ENCODE data around the gene KCNQ4.

The KCNQ4 gene

DNA sequence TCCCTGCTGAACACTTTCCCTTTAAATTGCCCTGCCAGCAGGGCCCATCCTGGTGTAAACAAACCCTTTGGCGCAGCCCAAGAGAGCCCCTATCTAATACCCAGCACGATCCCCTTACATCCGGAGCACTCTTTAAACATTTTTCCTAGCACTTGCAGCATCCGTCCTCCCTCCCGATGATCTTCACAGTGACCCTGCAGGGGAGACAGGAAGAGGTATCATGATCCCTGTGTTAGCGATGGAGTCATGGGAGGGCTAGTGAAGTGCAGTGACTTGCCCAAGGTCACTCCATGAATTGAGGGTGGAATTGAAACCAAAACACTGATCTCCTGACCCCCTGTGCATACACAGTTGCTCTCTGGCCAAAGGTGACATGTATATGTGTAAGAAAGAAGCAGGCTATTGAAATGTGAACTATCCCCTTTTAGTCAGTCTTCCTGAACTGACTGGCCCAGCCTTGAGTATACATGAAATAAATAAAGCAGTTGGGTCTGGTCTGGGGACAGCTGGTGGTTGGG is 9.8 kb upstream of the KCNQ4 start:
- DNase-seq (ENCODE audit: low read depth, low spot score): no peak
- no peak overlapping the region for H3K4me3 ChIP-seq (ENCODE audit: low read length)

DNA sequence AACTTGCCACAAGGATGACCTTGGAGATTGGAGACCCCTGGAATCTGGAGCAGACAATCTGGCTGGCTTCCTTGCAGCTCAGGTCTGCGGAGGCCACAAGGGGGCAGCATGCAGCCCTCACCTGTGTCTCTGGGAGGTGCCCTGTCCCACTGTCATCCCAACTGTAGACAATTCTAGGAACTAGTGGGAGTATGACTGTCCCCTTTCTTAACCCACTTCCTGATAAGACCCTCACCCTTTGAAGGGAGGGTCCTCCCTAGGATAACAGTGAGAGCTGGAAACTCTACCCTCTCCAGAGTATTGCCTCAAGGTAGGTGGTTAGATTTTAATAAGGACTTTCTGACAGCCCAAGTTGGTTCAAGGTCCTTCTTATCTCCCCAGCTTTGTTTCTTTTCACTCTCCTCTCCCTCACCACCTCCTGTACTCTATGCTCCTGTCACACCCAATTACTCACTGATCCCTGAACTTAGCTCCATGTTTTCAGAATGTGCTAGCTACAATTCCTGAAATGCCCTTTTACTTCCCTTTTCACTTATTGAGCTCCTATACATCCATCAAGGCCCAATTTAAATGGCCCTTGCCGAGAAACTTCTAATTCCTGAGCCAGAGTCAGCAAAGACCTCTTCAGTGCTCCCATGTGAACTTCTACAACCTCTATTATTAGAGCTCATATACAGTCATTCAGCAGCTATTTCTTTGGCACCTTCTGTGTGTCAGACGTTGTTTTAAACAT is 9.2 kb upstream of the KCNQ4 start:
- no peak for DNase-seq (ENCODE audit: low read depth, low spot score)
- H3K4me3 ChIP-seq (ENCODE audit: low read length): no peak overlapping the region

DNA sequence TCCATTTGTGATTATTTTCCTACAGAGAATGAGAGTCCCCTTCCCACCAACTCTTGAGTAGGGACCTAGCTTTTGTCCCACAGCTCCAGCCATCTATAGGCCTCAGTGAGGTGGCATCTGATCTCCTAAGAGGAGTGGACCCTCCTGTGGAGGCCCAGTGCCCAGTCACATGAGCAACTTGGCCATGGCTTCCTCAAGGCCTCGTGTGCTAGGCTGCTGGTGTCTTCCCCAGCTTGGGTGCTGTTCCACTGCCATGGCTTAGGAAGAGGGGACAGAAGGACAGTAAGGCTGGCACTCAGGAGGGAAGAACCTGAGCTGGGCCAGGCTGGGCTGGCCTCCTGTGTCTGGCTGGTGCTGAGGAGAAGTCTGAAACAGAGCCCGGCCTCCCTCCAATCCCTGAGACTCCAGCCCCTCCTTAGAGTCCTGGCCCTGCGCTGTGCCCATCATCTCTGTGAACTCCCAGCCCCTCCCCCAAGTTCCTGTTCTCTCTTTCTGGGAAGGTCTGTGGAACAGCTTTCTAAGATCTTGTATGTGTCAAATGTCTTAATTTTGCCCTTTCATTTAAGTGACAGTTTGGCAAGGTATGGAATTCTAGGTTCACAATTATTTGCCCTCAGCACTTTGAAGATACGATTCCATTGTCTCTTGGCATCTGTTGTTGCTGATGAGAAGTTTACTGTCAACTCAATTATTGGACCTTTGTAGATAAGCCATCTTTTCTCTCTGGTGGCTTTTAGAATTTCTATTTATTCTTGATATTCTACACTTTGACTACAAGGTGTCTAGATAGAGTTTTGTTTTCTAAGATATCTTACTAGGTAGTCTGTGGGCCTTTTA is 7.1 kb upstream of the KCNQ4 start:
- H3K4me3 ChIP-seq (ENCODE audit: low read length): no peak overlapping the region
- no peak for DNase-seq (ENCODE audit: low read depth, low spot score)

DNA sequence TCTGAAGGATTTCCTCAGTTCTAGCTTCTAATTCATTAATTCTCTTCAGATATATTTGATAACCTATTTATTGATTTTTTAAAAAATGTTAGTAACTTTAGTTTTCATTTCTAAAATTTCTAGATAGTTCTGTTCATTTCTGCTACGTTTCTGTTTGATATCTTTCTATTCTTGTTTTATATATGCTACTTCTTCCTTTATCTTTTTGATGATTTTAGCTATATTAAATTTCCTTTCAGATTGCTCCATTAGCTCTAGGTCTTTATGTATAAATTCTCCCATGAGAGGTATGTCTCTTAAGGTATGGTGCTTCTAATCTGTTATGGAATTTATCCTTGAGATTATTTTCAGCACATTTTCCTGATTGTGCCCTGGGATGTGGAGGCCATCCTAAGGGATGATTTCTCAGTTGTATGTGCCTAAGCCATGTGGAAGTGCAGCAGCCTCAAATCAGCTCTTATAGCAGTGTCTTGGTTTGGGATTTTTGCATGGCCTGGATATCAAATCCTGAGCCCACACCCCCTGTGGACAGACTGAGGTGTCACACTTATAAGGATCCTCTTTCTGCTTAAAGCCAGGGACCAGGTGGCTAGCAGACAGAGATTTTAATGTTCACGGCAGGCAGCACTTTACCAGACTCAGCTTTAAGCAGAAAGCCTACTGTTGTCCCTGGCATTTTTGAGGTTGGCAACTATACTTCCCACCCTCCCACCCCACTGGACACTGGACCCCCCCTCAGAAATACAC is 6.2 kb upstream of the KCNQ4 start:
- no peak overlapping the region for H3K4me3 ChIP-seq (ENCODE audit: low read length)
- DNase-seq (ENCODE audit: low read depth, low spot score): no peak

DNA sequence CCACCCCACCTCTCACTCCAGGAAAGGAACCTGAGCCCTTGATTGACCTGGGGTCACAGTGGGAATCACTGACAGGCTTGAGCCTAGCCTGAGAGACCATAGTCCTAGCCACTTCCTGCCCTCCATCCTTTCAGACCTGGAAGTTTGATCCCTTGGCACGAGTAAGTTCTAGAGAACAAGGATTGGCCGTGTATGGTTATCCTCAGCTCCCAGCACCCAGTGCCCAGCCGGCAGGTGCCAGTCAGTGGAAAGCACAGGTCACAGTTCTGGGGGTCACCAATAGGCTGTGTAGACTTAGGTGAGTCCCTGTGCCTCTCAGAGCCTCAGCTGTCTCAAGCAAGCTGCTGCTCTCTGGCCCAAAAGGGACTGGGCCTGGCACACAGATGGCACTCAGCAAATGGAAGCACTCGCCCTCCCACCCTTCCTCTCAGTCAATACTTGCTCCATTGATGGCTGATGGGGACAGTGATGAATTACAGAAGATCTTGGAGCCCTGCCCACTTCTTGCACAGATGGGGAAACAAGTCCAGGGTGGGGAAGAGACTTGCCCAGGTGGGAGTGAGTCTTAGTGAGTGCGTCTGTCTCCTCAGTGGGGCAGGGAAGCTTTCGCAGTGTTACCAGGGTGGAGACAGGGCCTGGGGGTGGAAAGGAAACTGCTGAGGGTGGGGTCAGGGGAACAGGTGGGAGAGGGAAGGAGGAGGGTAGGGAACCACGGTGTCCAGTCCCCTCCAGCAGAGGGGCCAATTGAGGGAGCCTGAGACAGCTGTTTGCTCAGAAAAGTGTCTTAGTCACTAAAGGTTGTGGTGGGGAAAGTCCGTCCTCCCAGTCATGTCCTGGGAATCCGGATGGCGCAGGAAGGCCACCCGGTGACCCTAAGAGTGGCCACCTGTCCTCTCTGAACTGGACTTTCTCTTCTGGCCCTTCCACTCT is 2.6 kb upstream of the KCNQ4 start:
- no peak overlapping the region for H3K4me3 ChIP-seq (ENCODE audit: low read length)
- no peak for DNase-seq (ENCODE audit: low read depth, low spot score)

DNA sequence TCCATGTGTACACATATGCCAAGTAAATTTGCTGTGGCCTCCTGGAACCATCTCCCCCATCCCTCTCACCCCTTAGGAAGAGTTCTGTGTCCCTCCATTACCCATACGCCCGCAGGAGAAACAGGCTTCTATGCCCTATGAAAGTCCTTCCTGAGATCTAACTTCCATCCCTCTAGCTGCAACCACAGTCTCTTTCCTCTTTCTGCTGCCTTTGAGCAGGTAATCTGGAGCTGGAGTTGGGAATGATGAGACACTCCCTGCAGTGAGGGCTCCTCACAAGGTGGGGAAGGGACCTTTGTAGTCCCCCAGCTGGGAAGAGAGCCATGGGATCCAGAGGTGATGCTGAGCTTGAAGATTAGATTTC is 2.0 kb upstream of the KCNQ4 start:
- no peak overlapping the region for H3K4me3 ChIP-seq (ENCODE audit: low read length)
- no peak for DNase-seq (ENCODE audit: low read depth, low spot score)

DNA sequence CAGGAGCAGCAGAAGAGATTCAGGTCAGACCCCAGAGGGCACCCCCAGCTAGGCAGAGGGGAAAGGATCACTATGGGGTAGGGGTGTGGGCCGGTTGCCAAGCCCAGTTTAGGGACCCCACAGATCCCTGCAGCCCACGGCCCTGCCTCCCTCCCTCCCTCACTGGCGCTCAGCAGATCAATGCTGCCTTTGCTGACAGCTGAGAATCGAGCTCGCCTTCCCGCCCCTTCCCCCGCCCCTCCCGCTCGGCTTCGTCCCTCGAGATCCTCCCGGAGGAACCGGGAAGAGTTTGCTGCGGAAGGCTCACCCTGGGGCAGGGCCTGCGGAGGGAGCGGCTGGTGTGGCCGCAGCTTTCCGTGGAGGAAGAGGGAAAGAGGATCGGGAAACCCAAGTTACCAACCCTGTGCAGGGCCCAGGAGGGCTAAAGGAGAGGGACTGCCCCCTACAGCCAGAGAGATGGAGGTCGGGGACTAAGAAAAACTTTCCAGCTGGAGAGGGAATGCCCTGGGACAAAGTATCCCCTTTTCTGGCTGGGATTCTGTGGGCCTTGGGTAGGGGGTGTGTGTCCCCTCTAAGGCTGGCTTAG is 1.1 kb upstream of the KCNQ4 start:
- H3K4me3 ChIP-seq (ENCODE audit: low read length): no peak overlapping the region
- DNase-seq (ENCODE audit: low read depth, low spot score): no peak

DNA sequence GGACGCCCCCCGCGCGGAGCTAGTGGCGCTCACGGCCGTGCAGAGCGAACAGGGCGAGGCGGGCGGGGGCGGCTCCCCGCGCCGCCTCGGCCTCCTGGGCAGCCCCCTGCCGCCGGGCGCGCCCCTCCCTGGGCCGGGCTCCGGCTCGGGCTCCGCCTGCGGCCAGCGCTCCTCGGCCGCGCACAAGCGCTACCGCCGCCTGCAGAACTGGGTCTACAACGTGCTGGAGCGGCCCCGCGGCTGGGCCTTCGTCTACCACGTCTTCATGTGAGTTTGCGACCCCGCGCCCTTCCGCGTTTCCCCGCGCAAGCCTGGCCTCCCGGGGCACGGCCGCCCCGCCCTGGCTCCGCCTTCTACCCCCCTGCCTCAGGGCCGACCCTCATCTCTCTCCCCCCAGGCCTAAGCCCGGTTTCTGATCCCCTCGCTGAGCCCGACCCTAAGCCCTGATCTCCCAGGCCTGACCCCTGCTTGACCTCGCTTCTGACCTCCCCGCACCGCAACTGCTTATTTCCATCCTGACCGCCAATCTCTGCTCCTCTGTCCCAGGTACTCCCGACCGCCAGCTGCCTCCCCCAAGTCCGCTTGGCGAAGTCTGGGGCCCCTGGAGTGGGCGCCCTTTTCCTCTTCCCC is 669 bp downstream of the KCNQ4 start:
- no peak for DNase-seq (ENCODE audit: low read depth, low spot score)
- no peak overlapping the region for H3K4me3 ChIP-seq (ENCODE audit: low read length)

DNA sequence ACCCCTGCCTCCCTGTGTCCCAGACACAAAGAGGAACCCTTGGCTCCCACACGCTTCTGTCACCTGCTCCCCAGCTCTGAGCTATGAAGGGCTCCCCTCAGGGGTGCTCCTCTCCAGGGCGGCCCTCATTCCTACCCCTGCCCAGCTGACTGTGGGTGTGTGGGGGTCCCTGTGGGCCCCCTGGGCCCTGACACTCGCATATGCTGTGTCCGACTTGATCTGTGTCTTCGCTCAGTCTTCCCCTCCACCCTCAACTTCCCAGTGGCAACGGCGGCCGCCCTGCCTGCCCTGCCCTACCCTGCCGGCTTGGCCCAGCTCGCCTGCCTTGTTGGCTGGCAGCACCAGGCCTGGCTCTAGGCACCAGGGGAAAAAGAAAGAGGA is 1.2 kb downstream of the KCNQ4 start:
- no peak for DNase-seq (ENCODE audit: low read depth, low spot score)
- no peak overlapping the region for H3K4me3 ChIP-seq (ENCODE audit: low read length)

DNA sequence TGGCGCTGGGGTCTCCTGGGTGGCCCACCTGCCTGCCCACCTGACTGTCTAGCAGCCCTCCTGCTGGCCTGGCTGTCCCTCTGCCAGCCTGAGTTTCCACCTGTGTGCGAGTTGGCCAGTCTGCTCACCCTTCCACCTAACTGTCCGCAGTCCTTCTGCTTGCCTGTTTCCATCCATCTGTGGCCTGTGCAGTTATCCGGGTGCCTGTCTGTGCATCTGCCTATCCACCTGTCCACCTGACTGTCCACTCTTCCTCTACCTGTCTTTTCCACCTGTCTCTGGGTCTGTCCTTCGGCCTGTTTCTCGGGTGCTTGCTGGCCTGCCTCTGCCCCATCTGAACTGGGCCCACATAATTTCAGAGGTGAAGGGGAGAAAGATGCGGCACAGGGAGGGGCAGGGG is 1.9 kb downstream of the KCNQ4 start:
- H3K4me3 ChIP-seq (ENCODE audit: low read length): no peak overlapping the region
- DNase-seq (ENCODE audit: low read depth, low spot score): no peak

DNA sequence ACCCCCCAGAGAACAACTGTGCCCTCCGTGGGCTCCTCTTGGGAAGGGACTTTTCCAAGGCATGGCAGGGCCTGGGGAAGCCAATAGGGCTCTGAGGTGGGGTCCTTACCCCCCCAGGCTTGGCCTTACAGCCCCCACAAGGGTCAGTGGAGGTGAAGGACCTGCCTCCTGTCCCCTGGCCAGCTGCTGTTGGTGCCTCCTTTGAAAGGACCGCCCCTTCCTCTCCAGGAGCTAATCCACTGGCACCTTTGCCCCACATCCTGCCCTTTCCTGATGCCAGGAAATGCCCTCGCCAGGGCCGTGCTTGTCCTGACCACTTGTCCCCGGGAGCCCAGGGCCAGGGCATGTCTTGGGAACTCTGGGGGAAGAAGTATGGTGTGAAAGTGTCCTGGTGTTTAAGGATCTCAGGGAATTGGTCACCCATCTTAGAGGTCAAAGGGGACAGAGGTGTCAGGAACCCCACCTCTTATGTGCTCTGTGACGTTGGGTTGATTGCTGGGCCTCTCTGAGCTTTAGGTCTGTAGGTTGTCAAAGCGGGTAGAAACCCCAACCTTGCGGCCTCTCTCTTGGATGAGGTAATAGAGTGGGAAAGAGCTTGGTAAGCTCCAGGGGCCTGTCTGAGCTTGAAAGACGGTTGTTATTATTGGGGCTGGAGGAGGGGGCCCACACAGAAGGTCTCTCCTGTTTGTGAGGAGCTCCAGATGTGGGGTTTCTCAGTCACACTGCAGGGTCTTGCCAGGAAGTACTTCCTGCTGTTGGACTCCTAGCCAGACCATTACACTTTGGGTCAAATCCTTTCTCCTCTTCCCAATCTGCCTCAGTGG is 2.8 kb downstream of the KCNQ4 start:
- no peak overlapping the region for H3K4me3 ChIP-seq (ENCODE audit: low read length)
- no peak for DNase-seq (ENCODE audit: low read depth, low spot score)

DNA sequence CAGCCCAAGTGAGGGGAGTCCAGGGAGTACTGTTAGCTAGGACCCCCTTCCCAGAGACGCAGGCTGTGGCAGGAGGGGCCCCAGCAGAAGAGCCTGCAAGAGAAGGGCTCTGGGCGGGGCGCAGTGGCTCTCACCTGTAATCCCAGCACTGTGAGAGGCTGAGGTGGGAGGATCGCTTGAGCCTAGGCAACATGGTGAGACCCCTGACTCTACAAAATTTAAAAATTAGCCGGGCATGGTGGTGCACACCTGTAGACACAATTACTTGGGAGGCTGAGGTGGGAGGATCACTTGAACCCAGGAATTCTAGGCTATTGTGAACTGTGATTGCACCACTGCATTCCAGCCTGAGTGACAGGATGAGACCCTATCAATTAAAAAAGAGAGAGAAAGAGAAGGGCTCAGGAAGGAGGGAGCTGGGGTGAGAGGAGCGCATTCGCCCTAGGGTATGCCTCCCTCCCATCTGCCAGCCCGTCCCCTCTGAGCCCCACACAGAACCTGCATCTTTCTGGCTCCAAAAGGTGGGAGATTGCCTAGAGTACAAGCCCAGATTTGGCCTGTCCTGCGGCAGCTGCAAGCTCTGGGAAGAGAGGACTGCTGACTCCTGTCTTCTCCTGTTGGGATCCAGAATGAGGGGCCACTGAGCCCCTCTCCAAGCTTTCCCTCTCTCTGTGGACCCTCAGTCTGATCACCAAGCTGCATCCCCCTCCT is 3.6 kb downstream of the KCNQ4 start:
- H3K4me3 ChIP-seq (ENCODE audit: low read length): no peak overlapping the region
- no peak for DNase-seq (ENCODE audit: low read depth, low spot score)

DNA sequence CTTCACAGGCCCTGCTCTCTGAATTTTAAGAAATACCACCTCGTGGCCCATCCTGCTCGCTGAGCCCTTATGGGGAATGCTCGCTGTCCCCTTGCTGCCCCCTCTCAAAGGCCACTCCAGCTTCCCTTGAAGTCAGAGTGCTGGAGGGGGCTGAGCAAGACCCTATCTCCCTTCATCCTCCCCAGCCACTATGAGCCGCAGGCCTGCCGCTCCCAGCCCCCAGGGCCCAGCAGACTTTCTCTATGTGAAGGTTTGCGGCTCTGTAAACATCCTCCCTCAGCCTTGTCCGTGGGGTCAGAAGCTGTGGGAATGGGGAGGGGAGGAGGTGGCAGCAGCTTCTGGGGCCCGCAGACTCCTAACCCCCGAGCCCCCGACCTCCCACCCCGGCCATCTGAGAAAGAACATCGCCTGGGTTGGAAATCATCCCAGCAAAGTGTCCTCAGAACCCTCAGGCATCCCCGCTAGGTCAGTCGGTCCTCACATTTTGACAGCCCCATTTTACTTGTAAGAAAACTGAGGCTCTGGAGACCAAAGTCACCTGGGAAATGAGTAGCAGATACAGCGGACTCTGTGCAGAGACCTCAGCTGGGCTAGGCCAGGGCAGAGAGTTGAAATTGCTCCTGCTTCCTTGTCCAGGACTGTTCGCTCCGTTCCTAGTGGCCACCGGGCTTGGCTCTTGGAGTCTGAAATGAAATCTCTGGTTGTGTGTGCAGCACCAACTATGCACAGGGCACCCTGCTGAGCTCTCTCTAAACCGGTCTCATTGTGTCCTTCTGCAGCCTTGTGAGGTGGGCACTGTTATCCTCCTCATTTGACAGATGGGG is 4.4 kb downstream of the KCNQ4 start:
- no peak for DNase-seq (ENCODE audit: low read depth, low spot score)
- no peak overlapping the region for H3K4me3 ChIP-seq (ENCODE audit: low read length)

DNA sequence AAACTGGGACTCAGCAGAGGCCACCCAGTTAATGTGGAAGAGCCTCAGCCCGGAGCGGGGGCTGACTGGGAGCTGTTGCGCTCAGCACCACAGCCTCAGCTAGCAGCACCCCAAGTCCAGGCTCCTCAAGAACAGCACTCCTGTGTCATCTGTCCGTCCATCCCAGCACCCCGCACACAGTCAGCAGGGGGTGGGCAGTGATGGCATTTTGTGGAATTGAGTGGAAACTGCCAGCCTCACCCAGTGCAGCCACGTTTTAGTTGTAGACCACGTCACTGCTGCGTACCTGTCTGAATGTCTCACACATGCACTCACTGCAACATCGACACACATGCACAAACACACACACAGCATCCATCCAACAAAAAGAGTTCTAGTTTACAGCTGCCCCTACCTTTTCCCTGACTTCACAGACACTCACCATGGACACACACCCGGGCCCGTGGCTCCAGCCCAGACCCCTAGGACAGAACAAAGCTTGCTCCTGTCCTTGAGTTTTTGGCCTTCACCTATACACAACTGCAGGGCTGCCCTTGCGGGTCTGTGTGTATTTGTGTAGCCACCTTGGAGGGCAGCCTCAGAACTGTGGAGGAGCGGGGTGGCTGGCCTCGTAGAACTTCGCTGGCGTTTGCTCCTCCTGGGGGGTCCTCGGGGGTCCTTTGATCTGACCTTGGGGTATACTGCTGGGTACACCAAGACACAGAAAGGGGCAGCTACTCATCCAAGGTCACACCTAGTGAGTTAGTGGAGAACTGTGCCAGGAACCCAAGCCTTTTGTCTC is 5.2 kb downstream of the KCNQ4 start:
- no peak overlapping the region for H3K4me3 ChIP-seq (ENCODE audit: low read length)
- DNase-seq (ENCODE audit: low read depth, low spot score): no peak

DNA sequence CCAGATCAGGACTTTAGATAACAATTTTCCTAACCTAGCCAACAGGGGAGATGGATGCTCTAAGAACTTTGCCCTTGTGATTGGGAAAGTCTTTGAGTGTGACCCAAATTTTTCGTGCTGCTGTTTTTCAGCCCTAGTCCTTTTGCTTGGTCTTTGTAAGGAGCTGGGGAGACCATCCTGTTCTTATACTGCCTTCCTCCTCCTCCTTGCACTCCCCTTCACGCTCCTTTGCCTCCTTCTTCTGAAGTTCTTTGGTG is 5.7 kb downstream of the KCNQ4 start:
- DNase-seq (ENCODE audit: low read depth, low spot score): no peak
- H3K4me3 ChIP-seq (ENCODE audit: low read length): no peak overlapping the region

Measured in Jurkat, Clone E6-1 (cell line).